Measurements from ENCODE around the gene EFNA3. TPM values are rescaled to one million over a fixed set of nuclear protein-coding genes. Genes with fewer than 3 reads are reported as not detected.

EFNA3 gene
- total RNA-seq, 1 experiment from 2014 or later: 20.4 TPM

DNA sequence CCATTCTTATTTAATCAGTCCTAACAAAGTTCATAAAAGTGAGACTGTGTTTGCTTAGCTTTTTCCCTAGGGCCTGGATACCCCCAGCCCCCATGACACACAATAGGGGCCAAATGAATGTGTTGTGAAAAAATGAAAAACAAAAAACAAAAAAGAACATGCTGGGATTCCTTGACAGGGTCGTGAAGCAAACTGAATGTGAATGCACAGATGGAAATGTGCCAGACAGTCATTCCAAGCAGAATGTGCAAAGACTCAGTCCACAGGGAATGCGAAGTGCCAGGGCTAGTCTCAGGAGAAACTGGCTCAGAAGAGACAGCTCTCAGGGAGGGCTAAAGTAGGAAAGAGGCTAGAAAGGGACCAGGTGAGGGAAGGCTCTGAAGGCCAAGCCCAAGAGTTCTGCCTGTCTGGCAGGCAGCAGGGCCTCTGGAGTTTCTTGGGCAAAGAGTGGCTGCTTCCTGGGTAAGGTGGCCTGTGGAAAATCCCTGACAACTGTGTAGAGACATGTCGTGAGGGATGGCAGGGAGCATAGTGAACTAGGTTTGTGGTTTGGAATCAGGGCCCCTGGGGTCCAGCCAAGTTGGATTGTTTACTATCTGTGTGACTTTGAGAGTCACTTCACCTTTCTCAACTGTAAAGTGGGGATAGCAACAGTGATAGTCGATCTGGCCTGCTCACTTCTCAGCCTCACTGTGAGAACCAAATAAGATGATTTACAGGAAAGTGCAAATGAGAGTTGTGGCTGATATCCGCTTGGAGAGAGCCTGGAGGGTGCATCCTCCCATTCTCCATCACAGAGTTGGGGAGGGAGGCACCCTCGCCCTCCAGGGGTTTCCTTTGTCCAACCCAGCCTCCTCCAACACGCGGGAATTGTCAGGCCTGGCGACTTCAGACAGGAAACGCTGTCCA lies 28.7 kb upstream of the EFNA3 start:
- Histone ChIP-seq H3K9ac (ENCODE audit: low read length) (peak overlapping the region; percentile 90), H3K9me3 (ENCODE audit: control insufficient read depth in 1 of 2, insufficient read depth in 1 of 2, low read depth in 1 of 2, low read length in 2 of 2) (no peaks in the 10 kb centered on the region), H3K9me2 (ENCODE audit: insufficient read depth) (no peaks in the 10 kb centered on the region), H3K27me3 (ENCODE audit: insufficient read depth, low read length) (no peaks in the 10 kb centered on the region), H4K20me1 (ENCODE audit: insufficient read depth) (no peaks in the 10 kb centered on the region), H2AFZ (ENCODE audit: low read depth, low read length, poor library complexity, severe bottlenecking) (no peak overlapping the region), H3K4me3 (replicated peaks in 1 of 2; ENCODE audit: low read depth in 1 of 2, low read length in 2 of 2) (peak overlapping the region; percentile 90 to 94), H3K4me2 (ENCODE audit: low read length) (peak overlapping the region; percentile 100), H3K36me3 (ENCODE audit: control insufficient read depth in 1 of 2, insufficient read depth in 2 of 2, low read length in 2 of 2) (peaks cover 6 to 10% of the 10 kb centered on the region in 2 experiments; a peak in 3 of 4 replicates), H3K79me2 (ENCODE audit: insufficient read depth, low read length) (peaks cover 33% of the 10 kb centered on the region), H3K27ac (ENCODE audit: low read depth, low read length) (peak overlapping the region; percentile 93), H3K4me1 (ENCODE audit: control insufficient read depth in 1 of 2, insufficient read depth in 2 of 2, low read length in 2 of 2) (peaks cover 19 to 49% of the 10 kb centered on the region in 2 experiments)
- ChIA-PET RAD21 (ENCODE audit: low non-redundant PET in 1 of 2, low total read pairs in 2 of 2, uncharacterized antibody in 2 of 2, unreplicated experiment in 2 of 2) (no interaction called here), CTCF (interaction anchor here (1.2 to 1.6 kb wide), 6 partner anchors 12 to 145 kb away, joined by 3 to 14 read pairs (median 5); partner anchors contain the start of gene SHC1), POLR2A (interaction anchor here (1.1 to 1.2 kb wide), 2 partner anchors 118 to 123 kb away, joined by 3 read pairs; partner anchors contain the start of gene KRTCAP2)
- intact Hi-C loops (cut with micrococcal nuclease): loop anchor here (5.0 kb wide), 1 partner anchor 48 kb away; the partner anchor contains the start of gene ZBTB7B
- DNase-seq (ENCODE audit: low read depth, low spot score) (no peak), ATAC-seq (no peak)
- TSS peak; percentile 79 for BruUV-seq (replicated peaks)
- no peak for TF ChIP-seq RAD21 (IDR thresholded peaks at IDR 0.05; ENCODE audit: low read depth)
- TF ChIP-seq, protein P1, sequence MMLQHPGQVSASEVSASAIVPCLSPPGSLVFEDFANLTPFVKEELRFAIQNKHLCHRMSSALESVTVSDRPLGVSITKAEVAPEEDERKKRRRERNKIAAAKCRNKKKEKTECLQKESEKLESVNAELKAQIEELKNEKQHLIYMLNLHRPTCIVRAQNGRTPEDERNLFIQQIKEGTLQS (IDR thresholded peaks at IDR 0.05): no peak
- TF ChIP-seq POLR2AphosphoS5 (IDR thresholded peaks at IDR 0.05; ENCODE audit: low read depth, low read length): 0 out of 2 replicates have a peak, but pooled peaks have one; percentile 32

DNA sequence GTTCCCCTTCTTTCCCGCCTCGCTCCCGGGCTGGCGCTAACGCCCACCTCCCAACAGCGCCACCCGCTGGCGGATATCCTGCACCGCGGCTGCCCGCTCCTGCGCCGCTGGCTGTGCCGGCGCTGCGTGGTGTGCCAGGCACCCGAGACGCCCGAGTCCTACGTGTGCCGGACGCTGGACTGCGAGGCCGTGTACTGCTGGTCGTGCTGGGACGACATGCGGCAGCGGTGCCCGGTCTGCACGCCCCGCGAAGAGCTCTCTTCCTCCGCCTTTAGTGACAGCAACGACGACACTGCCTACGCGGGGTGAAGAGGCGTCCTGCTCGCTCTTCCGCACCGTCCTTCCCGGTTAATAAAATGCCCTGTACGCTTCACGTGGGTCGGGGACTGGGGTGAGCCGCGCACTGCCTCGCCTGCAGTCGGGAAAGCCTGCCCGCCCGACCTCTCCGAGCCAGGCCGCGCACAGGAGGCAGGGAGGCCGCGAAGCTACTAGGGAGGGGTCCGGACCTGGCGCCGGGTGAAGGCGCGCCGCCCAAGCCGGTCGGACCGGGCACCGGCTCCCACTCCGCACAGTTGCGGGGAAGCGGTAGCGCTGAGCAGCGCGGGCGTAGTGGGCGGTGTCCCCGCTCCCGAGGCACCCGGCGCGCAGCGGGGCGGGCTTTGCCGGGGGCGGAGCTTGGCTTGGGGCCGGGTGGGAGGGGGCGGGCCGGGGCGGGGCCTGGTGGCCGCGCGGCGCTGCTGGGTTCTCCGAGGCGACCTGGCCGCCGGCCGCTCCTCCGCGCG lies 27.9 kb upstream of the EFNA3 start, which contains the start of gene ADAM15:
Gene ADAM15, plus strand, starts transcription at position 757 of the 782 bp plus-strand sequence. CDS start 71 bp downstream, outside the sequence.
- Histone ChIP-seq H3K4me3 (replicated peaks in 1 of 2; ENCODE audit: low read depth in 1 of 2, low read length in 2 of 2) (peak within 1 kb of the TSS; percentile 90 to 94), H3K4me1 (ENCODE audit: control insufficient read depth in 1 of 2, insufficient read depth in 2 of 2, low read length in 2 of 2) (peaks cover 13 to 41% of the 10 kb centered on the region in 2 experiments), H3K9ac (ENCODE audit: low read length) (peak within 1 kb of the TSS; percentile 90), H2AFZ (ENCODE audit: low read depth, low read length, poor library complexity, severe bottlenecking) (no peak within 1 kb of the TSS), H3K27me3 (ENCODE audit: insufficient read depth, low read length) (no peaks in the 10 kb centered on the region), H3K9me3 (ENCODE audit: control insufficient read depth in 1 of 2, insufficient read depth in 1 of 2, low read depth in 1 of 2, low read length in 2 of 2) (no peaks in the 10 kb centered on the region), H3K36me3 (ENCODE audit: control insufficient read depth in 1 of 2, insufficient read depth in 2 of 2, low read length in 2 of 2) (peaks cover 10 to 13% of the 10 kb centered on the region in 2 experiments; a peak in 3 of 4 replicates), H3K27ac (ENCODE audit: low read depth, low read length) (peak within 1 kb of the TSS; percentile 93), H4K20me1 (ENCODE audit: insufficient read depth) (no peaks in the 10 kb centered on the region), H3K79me2 (ENCODE audit: insufficient read depth, low read length) (peaks cover 37% of the 10 kb centered on the region), H3K4me2 (ENCODE audit: low read length) (peak within 1 kb of the TSS; percentile 100), H3K9me2 (ENCODE audit: insufficient read depth) (no peaks in the 10 kb centered on the region)
- RAD21 ChIA-PET (ENCODE audit: low non-redundant PET in 1 of 2, low total read pairs in 2 of 2, uncharacterized antibody in 2 of 2, unreplicated experiment in 2 of 2): interaction anchor here (0.6 to 0.9 kb wide), 2 partner anchors 34 to 95 kb away, joined by 3 to 4 read pairs; partner anchors contain the start of gene PBXIP1 (in 1 of the 2)
- peak; percentile 54 for DNase-seq (ENCODE audit: low read depth, low spot score)
- CTCF ChIA-PET: interaction anchor here (0.7 to 1.6 kb wide), 22 partner anchors 9 to 381 kb away, joined by 3 to 14 read pairs (median 4); partner anchors contain the start of genes PBXIP1 and SHC1
- ATAC-seq: peak; percentile 78
- POLR2A ChIA-PET: interaction anchor here (1.1 to 1.2 kb wide), 2 partner anchors 119 to 122 kb away, joined by 3 read pairs; partner anchors contain the start of gene KRTCAP2
- TF ChIP-seq ZFX (IDR thresholded peaks at IDR 0.05): no peak
- TF ChIP-seq SIN3A (IDR thresholded peaks at IDR 0.05; ENCODE audit: low read depth): no peak
- no peak for TF ChIP-seq CEBPB (IDR thresholded peaks at IDR 0.05; ENCODE audit: low read depth)
- no peak for TF ChIP-seq RAD21 (IDR thresholded peaks at IDR 0.05; ENCODE audit: low read depth)
- TF ChIP-seq, protein P1 (IDR thresholded peaks at IDR 0.05): no peak
- TF ChIP-seq SP1 (IDR thresholded peaks at IDR 0.05; ENCODE audit: low read depth): no peak
- TF ChIP-seq EZH2 (IDR thresholded peaks at IDR 0.05): no peak
- no peak for TF ChIP-seq SRF (IDR thresholded peaks at IDR 0.05; ENCODE audit: low read depth)
- peak; percentile 82 for TF ChIP-seq POLR2AphosphoS5 (IDR thresholded peaks at IDR 0.05; ENCODE audit: low read depth, low read length)
- no peak for TF ChIP-seq ZNF274 (IDR thresholded peaks at IDR 0.05; ENCODE audit: low read depth, low read length)
- no peak for TF ChIP-seq CBX3 (IDR thresholded peaks at IDR 0.05; ENCODE audit: low read depth)
- TF ChIP-seq, protein P2, sequence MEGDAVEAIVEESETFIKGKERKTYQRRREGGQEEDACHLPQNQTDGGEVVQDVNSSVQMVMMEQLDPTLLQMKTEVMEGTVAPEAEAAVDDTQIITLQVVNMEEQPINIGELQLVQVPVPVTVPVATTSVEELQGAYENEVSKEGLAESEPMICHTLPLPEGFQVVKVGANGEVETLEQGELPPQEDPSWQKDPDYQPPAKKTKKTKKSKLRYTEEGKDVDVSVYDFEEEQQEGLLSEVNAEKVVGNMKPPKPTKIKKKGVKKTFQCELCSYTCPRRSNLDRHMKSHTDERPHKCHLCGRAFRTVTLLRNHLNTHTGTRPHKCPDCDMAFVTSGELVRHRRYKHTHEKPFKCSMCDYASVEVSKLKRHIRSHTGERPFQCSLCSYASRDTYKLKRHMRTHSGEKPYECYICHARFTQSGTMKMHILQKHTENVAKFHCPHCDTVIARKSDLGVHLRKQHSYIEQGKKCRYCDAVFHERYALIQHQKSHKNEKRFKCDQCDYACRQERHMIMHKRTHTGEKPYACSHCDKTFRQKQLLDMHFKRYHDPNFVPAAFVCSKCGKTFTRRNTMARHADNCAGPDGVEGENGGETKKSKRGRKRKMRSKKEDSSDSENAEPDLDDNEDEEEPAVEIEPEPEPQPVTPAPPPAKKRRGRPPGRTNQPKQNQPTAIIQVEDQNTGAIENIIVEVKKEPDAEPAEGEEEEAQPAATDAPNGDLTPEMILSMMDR (IDR thresholded peaks at IDR 0.05 in 2 of 3, conservative IDR thresholded peaks at IDR 0.05 in 1 of 3; ENCODE audit: borderline replicate concordance in 1 of 3, insufficient read depth in 1 of 3, low read depth in 2 of 3, low read length in 2 of 3): peak in 2 of 3 experiments; percentile 93 to 94; a peak in 4 of 6 replicates
- TF ChIP-seq POLR2A (IDR thresholded peaks at IDR 0.05; ENCODE audit: borderline replicate concordance, extremely low read depth, insufficient read depth, insufficient read length): no peak
- no TSS peak for BruUV-seq (replicated peaks)
- intact Hi-C loops (cut with micrococcal nuclease): loop anchor here (5.0 kb wide), 1 partner anchor 48 kb away; the partner anchor contains the start of gene ZBTB7B

Data from HCT116 (cell line).